ENCODE results near the gene IL1R2. TPM values are rescaled to one million over a fixed set of nuclear protein-coding genes. Genes with fewer than 3 reads are reported as not detected.
"Not testable (repeated sequence)": the region's sequence is repeated elsewhere in the genome, so short reads cannot be mapped to it uniquely, and the experiment has no call there.

Gene IL1R2
- total RNA-seq, 1 experiment from 2014 or later: not detected

DNA sequence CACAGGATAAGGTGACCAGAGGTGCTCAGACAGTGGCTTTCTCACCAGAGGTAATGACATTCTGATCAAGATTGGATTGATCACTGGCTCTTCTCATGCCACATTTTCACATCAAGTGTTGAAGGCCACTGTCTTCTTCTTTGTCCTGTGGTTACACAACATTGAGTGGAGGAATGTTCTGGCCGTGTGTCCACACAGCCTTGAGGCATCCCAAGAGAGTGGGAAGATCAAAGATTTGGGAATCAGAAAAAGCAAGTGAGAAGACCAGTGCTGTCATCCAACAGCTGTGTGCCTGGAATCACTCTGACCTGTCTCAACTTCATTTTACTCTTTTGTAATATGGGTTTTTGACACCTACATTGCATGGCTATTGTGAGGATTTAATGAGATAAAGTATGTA is 67.4 kb downstream of the IL1R2 start:
- no peak for DNase-seq (ENCODE audit: low read depth)

GRCh38 chr2:102060047-102060446 is 68.3 kb downstream of the IL1R2 start:
- no peak for DNase-seq (ENCODE audit: low read depth)

DNA sequence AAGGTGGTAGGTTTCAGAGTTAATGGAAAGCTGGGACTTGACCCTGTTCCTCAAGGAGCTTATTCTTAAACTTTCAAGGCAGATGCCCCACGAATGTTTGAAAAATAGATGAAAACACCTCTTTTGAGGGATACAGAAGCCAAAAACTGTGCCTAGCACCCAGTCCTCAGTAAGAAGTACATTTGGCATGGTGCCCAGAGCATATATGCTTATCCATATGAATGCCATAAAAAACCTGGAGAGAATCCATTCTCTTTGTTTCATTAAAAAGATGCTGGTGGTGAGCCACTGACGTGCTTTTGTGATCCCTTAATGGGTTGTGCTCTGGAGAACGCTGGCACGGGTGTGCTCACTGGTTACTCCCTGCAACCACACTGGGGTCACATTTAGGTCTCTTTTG is 69.0 kb downstream of the IL1R2 start:
- no peak for DNase-seq (ENCODE audit: low read depth)

DNA sequence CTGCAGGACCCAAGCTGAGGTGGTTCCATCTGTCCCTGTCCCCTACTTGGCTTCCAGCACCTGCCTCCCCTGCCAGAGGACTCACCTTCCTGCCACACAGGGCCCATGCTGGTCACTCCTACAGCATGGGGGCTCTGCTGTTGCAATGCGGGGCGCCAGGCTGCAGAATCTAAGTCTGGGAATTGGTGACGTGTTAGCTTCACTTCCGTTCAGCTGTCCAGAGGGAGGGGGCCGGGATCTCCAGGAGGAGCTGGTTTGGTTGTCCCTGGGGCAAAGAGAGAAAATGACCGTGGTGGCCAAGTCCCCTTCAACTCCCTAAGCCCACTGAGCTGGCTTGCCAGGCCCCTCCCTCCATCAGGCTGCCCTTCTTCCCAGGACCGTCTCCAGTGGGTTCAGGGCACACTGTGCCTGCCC is 69.5 kb downstream of the IL1R2 start:
- DNase-seq (ENCODE audit: low read depth): peak; percentile 49

DNA sequence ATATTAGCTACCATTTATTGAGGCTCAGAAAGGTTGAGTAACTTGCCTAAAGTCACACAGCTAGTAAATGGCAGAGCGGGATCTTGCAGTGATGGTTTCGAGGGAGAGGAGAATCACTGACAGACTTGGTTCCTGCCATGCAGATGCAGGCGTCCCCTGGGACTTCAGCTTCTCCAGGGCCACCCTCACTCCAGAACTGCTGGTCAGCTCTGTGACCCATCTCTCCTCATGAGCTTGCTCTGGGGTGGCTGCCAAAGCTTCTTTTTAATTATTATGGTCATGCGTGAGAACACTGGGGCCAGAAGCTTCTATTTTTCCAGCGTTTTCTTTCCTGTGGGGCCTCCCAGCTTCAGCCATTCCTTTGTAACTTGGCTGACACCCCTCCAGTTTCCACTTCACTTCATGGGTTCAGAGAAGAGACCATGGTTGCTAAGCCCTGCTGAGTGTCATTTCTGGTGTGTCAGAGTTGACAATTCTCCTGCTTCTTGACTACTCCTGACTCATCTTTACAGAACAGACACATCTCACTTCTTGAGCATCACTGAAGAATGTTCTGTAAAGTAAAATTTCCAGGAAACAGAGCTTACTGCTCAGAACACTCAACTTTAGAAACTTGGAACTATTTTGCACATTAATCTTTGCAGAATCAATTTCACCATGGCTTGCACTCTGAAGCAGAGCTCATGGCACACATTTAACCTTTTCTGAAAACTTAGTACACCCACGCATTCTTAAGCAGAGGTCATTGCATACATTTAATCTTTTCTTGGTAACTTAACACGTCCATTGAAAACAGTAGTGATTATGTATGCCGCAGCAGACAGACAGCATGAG is 70.4 kb downstream of the IL1R2 start:
- peak; percentile 78 for DNase-seq (ENCODE audit: low read depth)

- no peak for DNase-seq (ENCODE audit: low read depth)
Observed at GRCh38 chr2:102062802-102063201, 71.0 kb downstream of the IL1R2 start.

GRCh38 chr2:102063487-102063911 is 71.7 kb downstream of the IL1R2 start:
- peak; percentile 35 for DNase-seq (ENCODE audit: low read depth)

GRCh38 chr2:102063941-102064678 is 72.3 kb downstream of the IL1R2 start:
- peak; percentile 98 for DNase-seq (ENCODE audit: low read depth)

DNA sequence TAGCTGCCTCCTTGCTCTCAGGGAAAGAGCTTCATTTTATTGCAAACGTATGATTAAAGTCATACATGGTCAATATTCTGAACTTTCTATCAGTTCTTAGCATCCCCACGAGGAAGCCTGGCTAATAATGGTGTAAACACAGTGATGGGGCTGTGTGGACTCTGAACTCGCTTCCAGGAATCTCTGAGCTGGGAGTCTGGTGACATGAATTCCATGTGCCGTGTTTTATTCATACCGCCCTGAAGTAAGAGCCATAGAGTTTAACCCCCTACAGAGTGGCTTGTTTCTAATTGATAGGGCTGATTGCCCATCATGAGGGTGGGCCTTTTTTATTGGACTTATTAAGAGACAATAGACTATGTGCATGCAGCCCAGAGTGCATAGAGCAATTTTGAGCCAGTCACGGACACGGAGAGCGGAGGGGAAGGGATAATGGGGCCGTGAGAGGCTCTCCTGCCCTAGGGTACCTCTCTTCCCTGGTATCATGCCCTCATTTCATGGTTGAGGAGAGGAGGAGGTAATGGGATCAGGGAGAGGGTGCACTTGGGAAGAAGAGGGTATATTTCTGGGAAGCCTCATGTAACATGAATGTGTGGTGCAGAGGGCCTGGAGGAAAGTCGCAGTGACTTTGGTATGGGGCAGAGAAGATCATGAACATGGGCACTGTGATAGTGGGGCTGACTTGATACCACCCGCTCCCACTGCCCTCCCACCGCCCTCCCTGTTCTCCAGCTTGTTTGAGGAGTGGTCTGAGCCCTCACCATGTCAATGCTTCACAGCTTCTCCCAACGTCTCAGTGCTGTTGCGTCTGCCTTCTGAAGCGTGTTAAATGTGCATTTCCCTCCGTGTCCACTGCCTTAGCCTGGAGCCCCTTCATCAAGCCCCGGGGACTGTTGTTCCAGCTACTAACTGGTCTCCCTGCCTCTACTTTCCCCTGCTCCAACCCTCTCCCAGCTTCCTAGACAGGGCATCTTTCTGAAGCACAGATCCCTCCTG is 73.2 kb downstream of the IL1R2 start:
- DNase-seq (ENCODE audit: low read depth): peak; percentile 65

DNA sequence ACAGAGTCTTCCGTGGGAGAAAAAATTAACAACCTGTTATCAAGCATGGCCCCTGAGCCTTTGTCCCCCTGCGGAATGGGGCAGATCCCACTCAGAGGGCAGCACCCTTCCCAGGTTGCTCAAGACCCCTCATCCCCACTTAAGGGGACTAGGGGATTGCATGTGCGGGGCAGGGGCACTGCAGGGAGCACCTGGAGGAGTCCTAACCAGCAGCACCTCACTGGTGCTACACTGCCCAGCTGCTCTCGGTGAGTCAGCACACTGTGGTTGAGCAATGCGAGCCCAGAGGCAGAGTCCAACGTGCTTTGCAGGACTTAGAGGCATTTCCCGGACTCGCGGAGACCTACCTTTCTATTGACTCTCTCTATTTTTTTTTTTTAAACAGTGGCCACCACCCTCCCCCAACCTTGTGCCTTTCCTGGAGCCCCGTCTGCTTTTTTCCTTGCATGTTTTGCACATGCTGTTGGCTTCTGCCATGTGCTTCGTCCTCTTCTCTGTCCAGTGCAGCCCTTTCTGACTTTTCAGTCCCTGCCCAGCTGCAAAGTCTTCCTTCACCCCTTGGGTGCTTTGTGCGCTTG is 74.0 kb downstream of the IL1R2 start:
- peak; percentile 79 for DNase-seq (ENCODE audit: low read depth)

DNA sequence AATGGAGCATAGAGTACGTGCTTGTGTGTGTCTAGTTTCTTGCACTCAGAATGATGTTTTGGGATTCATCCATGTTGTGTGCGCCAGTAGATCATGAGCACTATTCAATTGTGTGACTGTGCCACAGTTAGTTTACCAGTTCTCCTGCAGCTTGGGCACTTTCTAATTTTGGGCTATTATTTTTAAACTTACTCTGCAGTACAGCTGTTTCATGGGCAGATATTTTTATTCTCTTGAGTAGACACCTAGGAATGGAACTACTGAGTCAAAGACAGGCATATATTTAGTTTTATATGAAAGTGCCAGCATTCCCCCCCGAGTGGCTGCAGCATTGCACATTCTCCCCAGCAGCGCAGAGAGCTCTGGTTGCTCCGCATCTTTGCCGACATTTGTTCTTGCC is 74.8 kb downstream of the IL1R2 start:
- DNase-seq (ENCODE audit: low read depth): no peak

DNA sequence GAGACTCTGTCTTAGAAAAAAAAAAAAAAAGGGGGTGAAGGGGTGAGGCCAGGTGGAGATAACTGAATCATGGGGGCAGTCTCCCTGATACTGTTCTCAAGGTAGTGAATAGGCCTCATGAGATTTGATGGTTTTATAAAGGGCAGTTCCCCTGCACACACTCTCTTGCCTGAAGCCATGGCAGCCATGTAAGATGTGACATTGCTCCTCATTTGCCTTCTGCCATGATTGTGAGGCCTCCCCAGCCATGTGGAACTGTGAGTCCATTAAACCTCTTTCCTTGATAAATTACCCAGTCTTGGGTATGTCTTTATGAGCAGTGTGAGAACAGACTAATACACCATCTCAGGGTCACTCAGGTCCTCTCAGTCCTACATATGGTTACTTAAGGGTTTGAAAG is 76.4 kb downstream of the IL1R2 start:
- not testable (repeated sequence) for DNase-seq (ENCODE audit: low read depth)

DNA sequence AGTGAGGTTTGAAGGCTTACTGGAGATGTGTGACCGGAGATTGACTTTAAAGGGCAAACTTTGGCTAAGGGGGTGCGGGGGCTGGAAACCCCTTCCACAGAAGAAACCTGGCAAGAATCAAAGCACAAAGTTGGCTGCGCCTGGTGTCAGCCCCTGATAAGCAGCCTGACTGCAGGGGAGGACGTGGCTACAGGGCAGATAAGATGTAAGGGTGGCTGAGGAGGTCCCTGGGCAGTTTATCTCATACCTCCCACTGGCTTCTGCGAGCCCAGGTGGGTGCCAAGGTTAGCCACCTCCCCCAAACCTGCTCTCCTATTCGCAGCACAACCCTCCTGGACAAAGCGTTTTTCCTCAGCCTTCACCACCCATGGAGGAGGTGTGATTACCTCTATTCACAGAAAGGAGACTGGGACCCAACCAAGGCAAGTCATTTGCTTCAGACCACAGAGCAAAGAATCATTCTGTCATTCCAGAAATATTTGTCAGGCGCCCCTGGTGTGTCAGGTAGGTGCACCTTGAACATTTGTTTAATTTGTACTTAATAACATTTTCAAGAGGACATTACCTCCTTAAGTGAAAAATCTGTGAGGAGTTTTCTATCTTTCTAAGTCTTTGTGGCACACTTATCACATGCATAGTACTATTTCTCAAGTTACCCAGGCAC is 77.7 kb downstream of the IL1R2 start:
- DNase-seq (ENCODE audit: low read depth): no peak

GRCh38 chr2:102070058-102070642 is 78.4 kb downstream of the IL1R2 start:
- peak; percentile 94 for DNase-seq (ENCODE audit: low read depth)

DNA sequence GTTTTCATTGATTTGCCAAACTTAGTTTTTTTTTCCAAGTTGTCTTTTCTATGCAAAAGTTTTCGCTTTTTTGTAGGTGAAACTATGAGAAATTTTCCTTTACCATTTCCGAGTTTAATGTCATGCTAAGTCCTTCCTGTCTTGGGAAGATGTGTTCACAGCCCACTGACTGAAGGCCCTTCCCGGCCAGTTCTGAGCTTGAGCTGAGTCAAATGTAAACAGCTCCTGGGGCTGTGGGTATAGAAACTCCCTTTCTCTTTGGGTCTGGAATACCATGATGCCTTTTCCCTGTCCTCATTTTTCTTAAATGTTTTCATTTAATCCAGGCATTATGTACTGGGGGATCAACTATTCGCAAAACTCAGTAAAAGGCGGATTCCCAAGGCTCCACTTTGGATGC is 81.0 kb downstream of the IL1R2 start:
- DNase-seq (ENCODE audit: low read depth): no peak

DNA sequence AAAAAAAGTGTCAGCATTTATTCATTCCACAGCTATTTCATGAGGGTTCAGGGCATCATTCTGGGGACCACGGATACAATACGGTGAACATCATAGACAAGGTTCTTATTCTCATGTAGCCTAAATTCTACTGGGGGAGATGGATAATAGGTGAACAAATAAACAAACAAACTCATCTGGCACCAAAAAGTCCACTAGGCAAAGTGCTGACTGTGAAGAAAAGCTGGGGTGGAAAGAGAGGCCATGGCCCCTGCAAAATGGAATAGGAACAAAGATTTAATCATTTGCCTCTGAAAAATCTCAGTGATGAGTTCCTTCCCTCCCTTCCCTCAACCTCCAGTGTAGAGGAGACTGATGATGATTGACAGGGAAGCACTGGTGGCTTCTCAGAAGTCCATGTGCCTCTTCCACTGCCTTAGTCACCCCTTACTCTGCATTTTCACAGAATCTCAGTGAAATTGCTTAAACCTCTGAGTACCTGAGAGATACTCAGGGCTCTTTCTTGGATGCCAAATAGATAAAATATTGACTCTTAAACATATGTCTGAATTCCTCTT is 81.5 kb downstream of the IL1R2 start:
- DNase-seq (ENCODE audit: low read depth): no peak

DNA sequence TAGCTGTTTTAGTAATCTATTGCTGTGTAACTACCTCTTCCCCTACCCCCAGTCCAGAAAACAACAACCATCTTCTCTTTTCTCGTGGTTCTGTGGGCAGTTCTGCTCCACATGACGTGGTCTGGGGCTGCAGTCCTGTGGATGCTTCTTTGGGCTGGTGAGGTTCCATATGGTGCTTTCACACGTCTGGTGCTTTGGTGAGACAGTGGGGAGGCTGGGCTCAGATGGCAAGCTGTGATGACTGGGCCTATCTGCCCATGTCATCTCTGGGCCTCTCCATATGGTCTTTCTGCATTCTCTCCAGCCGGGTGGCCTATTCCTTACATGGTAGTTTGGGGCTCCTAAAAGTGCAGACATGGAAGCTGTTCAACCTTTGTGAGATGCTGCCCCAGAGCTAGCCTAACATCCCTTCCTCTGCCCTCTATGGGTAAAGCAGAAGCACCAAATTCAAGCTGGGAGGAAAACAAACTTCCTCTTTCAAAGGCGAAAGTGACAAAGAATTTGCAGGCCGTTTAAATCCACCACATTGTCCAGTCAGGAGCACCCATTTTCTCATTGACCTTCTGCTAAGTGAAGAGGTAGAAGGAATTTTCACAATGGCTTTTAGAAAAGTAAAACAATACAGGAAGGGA is 82.5 kb downstream of the IL1R2 start:
- DNase-seq (ENCODE audit: low read depth): no peak

- DNase-seq (ENCODE audit: low read depth): no peak
Observed at GRCh38 chr2:102075479-102075878, 83.7 kb downstream of the IL1R2 start.

DNA sequence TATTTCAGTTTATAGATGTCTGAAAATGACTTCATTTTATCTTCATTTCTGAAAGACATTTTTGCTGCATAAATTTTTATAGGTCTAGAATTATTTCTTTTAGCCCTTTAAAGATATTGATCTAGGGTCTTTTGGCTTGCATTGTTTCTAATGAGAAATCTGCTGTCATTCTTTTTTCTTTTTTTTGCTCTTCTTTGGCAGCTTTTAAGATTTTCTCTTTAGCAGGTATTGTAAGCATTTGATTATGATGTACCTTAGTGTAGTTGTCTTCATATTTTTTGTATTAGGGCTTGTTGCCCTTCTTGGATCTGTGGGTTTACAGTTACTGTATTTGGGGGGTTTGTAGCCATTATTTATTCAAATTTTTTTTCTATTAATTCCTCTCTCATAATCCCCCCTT is 84.8 kb downstream of the IL1R2 start:
- no peak for DNase-seq (ENCODE audit: low read depth)
